HG03159 (cell line): ENCODE data around the gene APOBEC2.

Experiments used
- ATAC-seq: cut with Tn5 transposase; IDR thresholded peaks from one replicate; pipeline ENCODE4 v1.9.1; 2021; ENCODE audit warnings: mild to moderate bottlenecking, moderate library complexity; ENCODE audit not compliant: unreplicated experiment

Gene APOBEC2

GRCh38 chr6:41037107-41037900 is 15.7 kb upstream of the APOBEC2 start:
- ATAC-seq, result no peak

- ATAC-seq, result no peak
Measured at GRCh38 chr6:41038205-41038604, 14.8 kb upstream of the APOBEC2 start.

GRCh38 chr6:41039060-41039998 is 13.7 kb upstream of the APOBEC2 start, which contains the start of gene UNC5CL:
TSS of gene UNC5CL (minus strand) at chr6:41039221. CDS start at chr6:41035074, 4,147 bp downstream.
- ATAC-seq, result peak; percentile 54

- ATAC-seq, result no peak
Measured at GRCh38 chr6:41040101-41040939, 12.7 kb upstream of the APOBEC2 start.

- ATAC-seq, result no peak
Measured at GRCh38 chr6:41040940-41041536, 12.0 kb upstream of the APOBEC2 start.

- ATAC-seq, result no peak
Measured at GRCh38 chr6:41042226-41043055, 10.6 kb upstream of the APOBEC2 start, which contains the start of gene TSPO2. TSS of gene TSPO2 (plus strand) at chr6:41042467. CDS start at chr6:41042986, 519 bp downstream.

GRCh38 chr6:41043151-41043550 is 9.9 kb upstream of the APOBEC2 start:
- ATAC-seq, result no peak

- no peak for ATAC-seq
Measured at GRCh38 chr6:41045664-41046063, 7.3 kb upstream of the APOBEC2 start.

- ATAC-seq, result no peak
Measured at GRCh38 chr6:41046084-41046483, 6.9 kb upstream of the APOBEC2 start.

GRCh38 chr6:41047306-41047705 is 5.7 kb upstream of the APOBEC2 start:
- no peak for ATAC-seq

- ATAC-seq, result no peak
Measured at GRCh38 chr6:41047745-41048732, 5.0 kb upstream of the APOBEC2 start.

GRCh38 chr6:41049521-41049920 is 3.5 kb upstream of the APOBEC2 start:
- ATAC-seq, result no peak

- ATAC-seq, result no peak
Measured at GRCh38 chr6:41049955-41050354, 3.0 kb upstream of the APOBEC2 start.

- no peak for ATAC-seq
Measured at GRCh38 chr6:41050536-41050935, 2.5 kb upstream of the APOBEC2 start.

GRCh38 chr6:41051873-41052272 is 1.1 kb upstream of the APOBEC2 start:
- ATAC-seq, result no peak

GRCh38 chr6:41054511-41054910 is 1.5 kb downstream of the APOBEC2 start:
- no peak for ATAC-seq

GRCh38 chr6:41055149-41055548 is 2.1 kb downstream of the APOBEC2 start:
- no peak for ATAC-seq

GRCh38 chr6:41056768-41057490 is 3.9 kb downstream of the APOBEC2 start:
- no peak for ATAC-seq
